Mucosa of descending colon (tissue), 3 donors: Measurements from ENCODE around the gene FANK1. TPM values are rescaled to one million over a fixed set of nuclear protein-coding genes. Genes with fewer than 3 reads are reported as not detected.
"Not testable (repeated sequence)": the region's sequence is repeated elsewhere in the genome, so short reads cannot be mapped to it uniquely, and the experiment has no call there.

Experiments used
- ATAC-seq: fragments of 200-7000 bp; cut with Tn5 transposase; one replicate; pipeline ENCODE4 v1.9.1; 2020; ENCODE audit warnings: mild to moderate bottlenecking, moderate library complexity
- DNase-seq, 3 donors: peaks; one replicate each; pipeline ENCODE4 v3.0.0-alpha.2; 2020
- H3K36me3 ChIP-seq: fragments of 200-600 bp; one replicate; pipeline ENCODE4 v1.8.0; 2021; ENCODE audit warnings: low read depth, mild to moderate bottlenecking
- H3K4me1 ChIP-seq: fragments of 200-600 bp; one replicate; pipeline ENCODE4 v1.8.0; 2021; ENCODE audit warnings: low read depth, mild to moderate bottlenecking
- H3K4me3 ChIP-seq: fragments of 200-600 bp; one replicate; pipeline ENCODE4 v1.8.0; 2021; ENCODE audit warnings: mild to moderate bottlenecking
- H3K9me3 ChIP-seq: fragments of 200-600 bp; one replicate; pipeline ENCODE4 v1.8.0; 2021; ENCODE audit warnings: mild to moderate bottlenecking
- CTCF ChIP-seq: fragments of 200-600 bp; IDR thresholded peaks from one replicate; pipeline ENCODE4 v1.8.0; 2022; ENCODE audit warnings: antibody characterized with exemption, mild to moderate bottlenecking
- intact Hi-C, 2 donors: fragments of 100-400 bp; cut with DNase I in 1 of 2; cut with micrococcal nuclease in 1 of 2; formaldehyde crosslinking; loops; one replicate each; pipeline versions ENCODE4 v1.11.0 to v1.11.1; 2022; cut with DNase I, micrococcal nuclease
- long read RNA-seq, 2 donors: library from polyadenylated mRNA; unstranded; transcript quantifications; one replicate each; pipeline ENCODE4 v2.0.0, GENCODE V29; 2019 to 2021
- total RNA-seq, 3 donors: library from RNA; stranded (reverse); fragmentation: NEBNext Ultra II Directional in 2 of 3; extraction: Animal tissue kit (Norgen Biotek cat#: 25700) in 2 of 3; gene quantifications; one replicate each; pipeline versions ENCODE4 v1.2.1 to v1.2.4, GENCODE V29; 2021 to 2023
- donor health status: DM: no; HTN: no; CAD: no; lungs with moderate emphysema.
- donor health status: DM: no; HTN: no; CAD: no.
- donor health status: DM: no; HTN: yes; CAD: no.

Gene FANK1
- total RNA-seq, result 10 to 100 TPM in 1 of 3 donors, 1 to 10 TPM in 2; 4.2 to 10.3 (median 7.4) TPM
- long read RNA-seq, donor 1, partial matches to known transcripts, result 0 of 1 reads
- long read RNA-seq, donor 1, other reads (novel, unspliced or antisense), result 1 of 1 reads
- long read RNA-seq, donor 2, partial matches to known transcripts, result 0 of 2 reads
- long read RNA-seq, donor 2, other reads (novel, unspliced or antisense), result 2 of 2 reads

- Histone ChIP-seq H3K4me3 (peak within 1 kb of the TSS; percentile 84), H3K4me1 (peaks cover 12% of the 10 kb centered on the region)
- peak; percentile 90 for ATAC-seq
- H3K9me3 ChIP-seq, H3K36me3 ChIP-seq, intact Hi-C loops: not testable (repeated sequence)
- peak; percentile 91 to 93 (median 92) for DNase-seq
Observed at GRCh38 chr10:125896088-125896934, at the start of gene FANK1. TSS of gene FANK1 (plus strand) at chr10:125896564. CDS start at chr10:125896643, 79 bp downstream.

- DNase-seq (no peak), ATAC-seq (no peak)
- H3K4me1 ChIP-seq, result no peaks in the 10 kb centered on the region
- H3K4me3 ChIP-seq, result no peak overlapping the region
- peaks cover under 1% of the 10 kb centered on the region for H3K36me3 ChIP-seq
- intact Hi-C loops, result no loop called here
- no peak for TF ChIP-seq CTCF
- H3K9me3 ChIP-seq, result no peaks in the 10 kb centered on the region
Observed at GRCh38 chr10:125846894-125847293, 49.5 kb upstream of the FANK1 start.

GRCh38 chr10:125848371-125848770 lies 48.0 kb upstream of the FANK1 start:
- H3K4me3 ChIP-seq, result no peak overlapping the region
- intact Hi-C loops, result no loop called here
- no peak for DNase-seq
- ATAC-seq, result no peak
- no peaks in the 10 kb centered on the region for H3K9me3 ChIP-seq
- no peaks in the 10 kb centered on the region for H3K4me1 ChIP-seq
- TF ChIP-seq CTCF, result no peak
- H3K36me3 ChIP-seq, result peaks cover 6% of the 10 kb centered on the region

GRCh38 chr10:125848857-125849256 lies 47.5 kb upstream of the FANK1 start:
- DNase-seq (no peak), ATAC-seq (no peak)
- intact Hi-C loops, result no loop called here
- Histone ChIP-seq H3K4me1 (no peaks in the 10 kb centered on the region), H3K9me3 (no peaks in the 10 kb centered on the region), H3K36me3 (peaks cover 6% of the 10 kb centered on the region), H3K4me3 (no peak overlapping the region)
- TF ChIP-seq CTCF, result no peak

- Histone ChIP-seq H3K36me3 (peaks cover 6% of the 10 kb centered on the region), H3K9me3 (no peaks in the 10 kb centered on the region), H3K4me3 (no peak overlapping the region), H3K4me1 (no peaks in the 10 kb centered on the region)
- ATAC-seq (no peak), DNase-seq (no peak)
- intact Hi-C loops, result no loop called here
- no peak for TF ChIP-seq CTCF
Observed at GRCh38 chr10:125849448-125849847, 46.9 kb upstream of the FANK1 start.
